ENCODE data around the gene ZNF521. TPM values are rescaled to one million over a fixed set of nuclear protein-coding genes. Genes with fewer than 3 reads are reported as not detected.

The ZNF521 gene
- total and polyA plus RNA-seq, 2 donors (not counting 3 experiments of a cell fraction or from before 2014, with no cell fraction given) = 111 to 168 TPM

- intact Hi-C loops (cut with micrococcal nuclease) (no loop called here), dilution Hi-C loops (cut with MboI; ENCODE audit: extremely low pct_ligation_motif_present, low sequenced_read_pairs) (no loop called here)
- peaks cover 15% of the 10 kb centered on the region for H3K4me1 ChIP-seq (ENCODE audit: control insufficient read depth, extremely low read depth, insufficient read depth, low read length)
- DNase-seq (ENCODE audit: low read depth, low spot score) = no peak
- BruUV-seq (replicated peaks) = no TSS peak
- no peaks in the 10 kb centered on the region for H3K36me3 ChIP-seq (ENCODE audit: control insufficient read depth in 2 of 2, extremely low read depth in 1 of 2, insufficient read depth in 2 of 2, low read length in 2 of 2)
- H3K27me3 ChIP-seq (ENCODE audit: control insufficient read depth in 2 of 2, insufficient read depth in 2 of 2, low read length in 2 of 2) = no peaks in the 10 kb centered on the region
- no peak overlapping the region for H3K4me3 ChIP-seq (replicated peaks in 1 of 3; ENCODE audit: insufficient read depth in 1 of 3, low read depth in 1 of 3, low read length in 3 of 3)
- no peaks in the 10 kb centered on the region for H3K9me3 ChIP-seq (replicated peaks; ENCODE audit: control insufficient read depth, insufficient read depth, low read length)
- CTCF ChIA-PET = interaction anchor here (1.4 kb wide), 1 partner anchor 9 kb away, joined by 5 read pairs; no protein-coding TSS in a partner anchor
- peaks cover 5% of the 10 kb centered on the region for H4K20me1 ChIP-seq (replicated peaks; ENCODE audit: control insufficient read depth, extremely low read depth, insufficient read depth, low read length)
- no peaks in the 10 kb centered on the region for H3K79me2 ChIP-seq (ENCODE audit: control insufficient read depth, insufficient read depth, low read length)
- H3K9ac ChIP-seq (replicated peaks; ENCODE audit: extremely low read depth, insufficient read depth, low read length) = no peak overlapping the region
- FAIRE-seq = no peak
- H3K27ac ChIP-seq (ENCODE audit: insufficient read depth, low read depth, low read length) = no peak overlapping the region
- TF ChIP-seq MAX (IDR thresholded peaks at IDR 0.05; ENCODE audit: insufficient read depth, insufficient read length) (no peak), GATA2 (IDR thresholded peaks at IDR 0.05; ENCODE audit: insufficient read depth, insufficient read length, low read depth, low read length) (no peak), POLR2AphosphoS5 (IDR thresholded peaks at IDR 0.05; ENCODE audit: insufficient read depth, low read depth, low read length) (no peak), POLR2A (IDR thresholded peaks at IDR 0.05; ENCODE audit: low read depth, low read length) (no peak), FOS (IDR thresholded peaks at IDR 0.05; ENCODE audit: borderline replicate concordance, insufficient read depth, low read length) (no peak), EZH2 (IDR thresholded peaks at IDR 0.05; ENCODE audit: borderline replicate concordance, low read depth, low read length, severe bottlenecking) (no peak), JUN (IDR thresholded peaks at IDR 0.05; ENCODE audit: borderline replicate concordance, insufficient read depth, insufficient read length, low read depth) (no peak), CTCF (IDR thresholded peaks at IDR 0.05; ENCODE audit: extremely low read depth in 1 of 2, insufficient read depth in 1 of 2, low read depth in 1 of 2, low read length in 2 of 2) (no peak), MYC (IDR thresholded peaks at IDR 0.05; ENCODE audit: low read depth, low read length) (no peak)
- POLR2A ChIA-PET = no interaction called here
- no peaks in the 10 kb centered on the region for H3K9me1 ChIP-seq (replicated peaks; ENCODE audit: control insufficient read depth, extremely low read depth, insufficient read depth, low read length)
- H2AFZ ChIP-seq (ENCODE audit: low read depth, low read length) = no peak overlapping the region
- H3K4me2 ChIP-seq (ENCODE audit: insufficient read depth, low read length) = no peak overlapping the region
These were observed 211.6 kb downstream of the ZNF521 start for GRCh38 chr18:25140124-25140961.

Measured in endothelial cell of umbilical vein (primary cell).